NCI-H226 (cell line): ENCODE measurements around the gene PIGC.

Source experiments
- DNase-seq: peaks from one replicate; pipeline ENCODE4 v3.0.0-alpha.2; 2015

Gene PIGC

DNA sequence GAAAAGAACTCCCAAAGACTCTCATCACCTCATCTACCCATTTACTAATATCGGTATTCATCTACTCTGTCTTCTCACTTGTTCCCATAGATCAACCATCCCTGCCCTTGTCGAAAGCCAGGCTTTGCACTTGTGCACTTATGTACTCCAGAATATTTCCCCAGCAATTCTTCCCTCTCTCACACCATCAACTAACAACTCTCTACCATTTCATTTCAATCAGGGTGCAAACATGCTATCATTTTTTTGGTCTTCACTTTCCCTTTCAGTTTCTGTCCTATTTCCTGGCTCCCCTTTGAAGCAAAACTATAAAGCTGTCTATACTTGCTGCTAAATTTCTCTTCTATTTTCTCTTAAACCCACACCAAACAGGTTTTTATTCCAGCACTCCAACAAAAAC, 16.7 kb downstream of the PIGC start:
- no peak for DNase-seq

DNA sequence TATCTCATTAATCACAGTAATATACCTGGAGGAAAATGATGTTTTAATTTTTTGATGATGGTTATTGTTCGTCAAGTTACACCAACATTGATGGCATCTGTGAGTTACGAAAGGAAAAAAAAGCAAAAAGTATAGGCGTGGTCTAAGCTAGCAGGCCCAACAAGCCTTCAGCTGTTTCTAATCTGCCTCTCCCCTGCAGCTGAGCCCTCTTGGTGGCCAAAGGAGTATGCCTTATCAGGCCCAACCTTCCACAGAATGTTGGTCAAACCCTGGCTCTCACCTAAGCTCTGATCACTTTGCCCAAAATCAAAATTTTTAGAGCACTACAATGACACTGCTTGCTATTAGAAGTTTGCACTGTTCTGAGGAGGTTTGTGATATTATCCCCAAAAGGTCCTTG, 18.5 kb downstream of the PIGC start:
- DNase-seq, result no peak

DNA sequence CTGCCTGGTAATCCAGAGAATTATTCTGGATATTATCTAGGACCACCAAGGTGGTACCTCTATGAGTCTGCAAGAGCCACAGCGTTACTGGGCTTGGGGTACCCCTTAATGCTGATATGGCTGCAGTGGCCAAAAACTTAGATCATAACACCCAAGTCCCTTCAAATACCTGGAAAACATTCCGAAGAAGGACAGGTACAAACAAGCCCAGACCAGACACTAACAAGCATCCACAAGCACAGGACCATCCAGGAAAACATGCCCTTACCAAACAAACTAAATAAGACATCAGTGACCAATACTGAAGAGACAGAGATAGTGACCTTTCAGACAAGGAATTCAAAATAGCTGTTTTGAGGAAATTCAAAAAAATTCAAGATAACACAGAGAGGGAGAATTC, 20.5 kb downstream of the PIGC start:
- no peak for DNase-seq

DNA sequence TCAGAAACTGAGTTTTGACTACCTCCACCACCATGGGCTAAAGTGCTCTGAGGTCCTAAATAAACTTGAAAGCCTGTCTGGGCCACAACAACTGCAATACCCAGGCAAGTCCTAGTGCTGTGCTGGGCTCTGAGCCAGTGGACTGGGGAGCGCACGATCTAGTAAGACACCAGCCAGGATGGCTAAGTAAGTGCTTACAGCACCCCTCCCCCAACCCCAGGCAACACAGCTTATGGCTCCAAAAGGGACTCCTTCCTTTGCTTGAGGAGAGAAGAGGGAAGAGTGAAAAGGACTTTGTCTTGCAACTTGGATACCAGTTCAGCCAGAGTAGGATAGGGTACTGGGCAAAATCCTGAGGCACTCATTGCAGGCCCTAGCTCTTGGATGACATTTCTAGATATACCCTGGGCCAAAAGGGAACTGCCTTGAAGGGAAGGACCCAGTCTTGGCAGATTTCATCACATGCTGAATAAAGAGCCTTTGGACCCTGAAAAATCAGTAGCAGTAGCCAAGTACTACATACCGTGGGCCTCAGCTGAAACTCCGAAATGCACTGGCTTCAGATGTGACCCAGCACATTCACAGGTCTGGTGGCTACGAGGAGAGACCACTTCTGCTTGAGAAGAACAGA, 21.8 kb downstream of the PIGC start:
- no peak for DNase-seq

GRCh38 chr1:172420385-172420784, 23.5 kb downstream of the PIGC start, which contains the start of gene C1orf105:
TSS of gene C1orf105 (plus strand) at chr1:172420685. CDS start at chr1:172420886, 201 bp downstream.
- no peak for DNase-seq

GRCh38 chr1:172417557-172417956, 26.3 kb downstream of the PIGC start:
- DNase-seq, result peak; percentile 83

DNA sequence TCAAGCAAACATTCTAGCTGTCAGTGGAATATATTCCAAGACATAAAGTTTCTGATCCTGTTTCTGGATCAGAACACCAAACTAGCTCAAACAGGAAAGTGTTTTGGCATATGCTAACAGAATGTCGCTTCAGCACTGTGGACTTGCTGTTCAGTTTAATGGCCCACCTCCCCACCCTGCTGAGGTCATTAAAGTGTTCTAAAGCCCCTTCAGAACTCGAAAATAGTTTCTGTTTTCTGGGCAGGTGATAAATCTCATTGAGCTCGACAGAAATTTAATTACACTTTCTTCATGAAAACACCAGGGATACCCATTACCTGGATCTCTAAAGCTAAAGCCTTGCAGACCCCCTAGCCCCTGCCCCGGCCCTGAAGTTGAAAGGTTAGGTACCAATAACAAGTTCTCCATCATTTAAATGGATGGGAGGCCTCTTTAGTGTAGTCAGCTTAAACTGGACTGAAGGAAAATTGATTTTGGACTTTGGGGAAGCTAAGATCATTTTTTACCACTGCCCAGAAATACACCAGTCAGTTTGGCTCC, 27.3 kb downstream of the PIGC start:
- no peak for DNase-seq

GRCh38 chr1:172414331-172414730, 29.5 kb downstream of the PIGC start:
- DNase-seq, result peak; percentile 77

GRCh38 chr1:172411791-172412338, 32.0 kb downstream of the PIGC start:
- no peak for DNase-seq

DNA sequence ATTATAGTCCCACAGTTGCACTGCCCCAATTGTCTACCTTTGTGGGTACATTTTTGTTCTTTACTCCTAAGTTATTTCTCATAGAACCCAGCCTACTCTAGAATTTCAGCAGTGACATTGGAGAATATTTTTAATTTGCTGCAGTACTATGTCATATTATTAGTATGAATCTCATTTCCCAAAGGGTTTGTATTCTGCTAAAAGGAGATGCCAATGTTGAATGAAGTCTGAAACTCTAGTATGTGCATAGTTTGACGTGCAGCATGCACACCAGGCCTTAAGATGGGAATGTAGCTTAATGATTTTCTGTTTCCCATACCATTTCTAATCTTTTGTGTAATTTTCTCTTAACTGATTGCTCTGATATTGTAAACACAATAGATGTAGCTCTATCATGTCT, 33.8 kb downstream of the PIGC start:
- no peak for DNase-seq

DNA sequence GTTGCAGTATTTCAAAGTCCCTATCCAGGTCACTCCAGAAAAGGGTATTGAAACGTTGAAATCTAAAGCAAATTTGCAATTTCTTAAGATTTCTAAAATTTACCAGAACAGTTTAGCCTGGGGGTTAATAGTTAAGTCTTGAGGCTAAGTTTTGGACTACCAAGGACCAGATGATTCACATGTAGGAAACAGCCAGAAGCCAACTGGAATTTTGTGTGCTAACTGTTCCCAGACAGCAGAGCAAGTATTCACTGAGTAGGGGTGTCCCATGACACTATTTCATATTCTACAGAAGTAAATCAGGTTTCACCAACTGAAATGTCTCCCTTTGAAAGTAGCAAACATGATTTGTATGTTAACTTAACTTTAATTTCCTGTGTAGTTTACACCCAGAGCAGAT, 34.9 kb downstream of the PIGC start:
- DNase-seq, result peak; percentile 51

GRCh38 chr1:172406968-172407367, 36.9 kb downstream of the PIGC start:
- no peak for DNase-seq

DNA sequence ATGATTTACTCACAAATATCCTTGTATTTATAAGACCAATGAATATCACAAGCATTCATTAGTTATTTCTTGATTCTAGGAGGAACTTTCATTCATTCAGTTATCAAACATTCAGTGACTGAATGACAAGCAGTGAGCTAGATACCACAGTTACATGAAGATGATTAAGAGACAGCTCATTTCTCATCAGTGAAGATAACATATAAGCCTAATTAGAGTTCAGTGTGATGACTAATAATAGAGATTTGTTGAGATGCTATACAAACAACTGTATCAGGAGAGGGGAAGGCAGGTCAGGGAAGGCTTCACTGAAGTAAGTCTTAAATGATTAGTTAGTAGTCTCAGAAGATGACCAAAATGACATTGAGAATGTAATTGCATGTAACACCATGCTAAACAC, 38.0 kb downstream of the PIGC start:
- no peak for DNase-seq

GRCh38 chr1:172404121-172404520, 39.7 kb downstream of the PIGC start:
- DNase-seq, result no peak

- no peak for DNase-seq
These were observed 40.8 kb downstream of the PIGC start for GRCh38 chr1:172402878-172403569.

DNA sequence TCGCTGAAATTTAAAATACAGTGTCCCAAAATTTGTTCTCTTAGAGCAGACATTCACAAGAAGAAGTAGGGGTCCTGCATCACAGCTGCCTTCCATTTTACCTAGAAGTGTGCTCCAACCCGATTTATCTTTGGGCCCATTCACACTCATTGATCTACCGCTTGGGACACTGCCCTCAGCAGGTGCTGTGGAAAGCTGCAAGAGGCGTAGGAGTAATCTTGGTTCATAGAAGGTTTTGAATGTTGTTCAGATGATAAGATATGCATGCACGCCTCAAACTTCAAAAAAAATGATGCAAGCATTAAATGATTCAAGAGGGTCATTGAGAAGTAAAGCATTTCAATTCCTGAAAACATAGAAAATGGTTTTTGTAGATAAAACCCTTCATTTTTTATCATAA, 42.0 kb downstream of the PIGC start:
- no peak for DNase-seq

GRCh38 chr1:172401477-172401876, 42.4 kb downstream of the PIGC start:
- DNase-seq, result no peak

DNA sequence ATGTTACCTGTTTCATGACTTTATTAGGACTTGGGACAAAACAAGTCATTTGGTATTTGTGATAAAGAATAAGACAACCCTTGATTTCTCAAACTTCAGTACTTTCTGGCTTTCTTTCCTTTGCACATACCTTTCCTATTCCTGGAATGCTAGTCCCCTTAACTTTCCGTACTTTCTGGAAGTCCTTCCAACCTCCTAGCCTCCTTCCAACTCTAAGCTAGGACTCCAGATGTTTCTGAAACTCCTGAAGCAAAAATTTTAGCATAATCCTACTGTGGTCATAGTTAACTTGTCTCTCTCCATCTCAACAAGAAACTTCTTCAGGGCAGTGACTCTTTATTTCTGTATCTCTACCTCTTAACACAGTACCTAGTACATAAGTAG, 43.2 kb downstream of the PIGC start:
- no peak for DNase-seq

DNA sequence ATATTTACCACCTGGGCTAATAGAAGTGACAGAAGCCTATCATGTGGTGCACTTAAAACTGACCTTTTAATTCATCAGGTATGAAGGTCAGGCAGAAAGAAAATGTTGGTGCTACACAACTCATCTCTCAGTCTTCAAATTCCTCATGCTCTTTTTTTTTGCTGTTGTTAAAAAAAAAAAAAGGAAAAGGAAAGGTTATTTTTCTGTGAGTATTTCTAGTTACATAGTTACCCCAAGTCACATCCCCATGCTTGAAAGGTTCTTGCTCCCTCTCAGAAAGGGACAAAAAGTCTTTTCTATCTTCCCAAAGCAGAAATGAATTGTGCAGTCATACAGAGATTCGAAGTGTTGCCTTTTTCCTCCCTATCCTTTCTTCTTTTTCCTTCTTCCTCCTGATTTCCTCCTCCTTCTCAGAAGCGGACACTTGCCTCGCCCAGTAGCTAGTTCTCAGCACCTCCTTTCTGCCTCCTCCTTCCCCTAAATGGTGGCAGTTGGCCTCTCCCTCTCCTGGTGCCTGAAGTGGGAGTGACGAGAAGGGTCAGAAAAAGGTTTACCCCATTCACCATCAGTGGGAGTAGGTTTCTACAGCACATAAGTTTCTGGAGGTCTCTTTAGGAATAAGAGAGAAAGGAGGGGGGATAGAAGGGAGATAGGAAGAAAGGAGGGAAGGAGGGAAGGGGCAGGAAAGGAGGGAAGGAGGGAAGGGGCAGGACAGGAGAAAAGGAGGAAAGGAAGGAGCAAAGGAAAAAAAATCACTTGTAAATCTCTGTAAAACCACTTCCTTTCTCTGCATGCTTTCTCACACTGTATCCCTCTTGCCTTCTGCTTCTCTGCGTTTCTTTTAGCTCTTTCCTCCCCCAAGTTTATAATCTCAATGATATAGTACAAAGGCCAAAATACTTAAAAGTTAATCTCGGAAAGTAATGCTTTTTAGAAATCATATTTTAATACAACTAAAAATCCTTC, 43.8 kb downstream of the PIGC start:
- DNase-seq, result no peak

GRCh38 chr1:172398970-172399755, 44.7 kb downstream of the PIGC start:
- peak; percentile 76 for DNase-seq

GRCh38 chr1:172398193-172398592, 45.7 kb downstream of the PIGC start:
- no peak for DNase-seq

GRCh38 chr1:172397633-172398032, 46.2 kb downstream of the PIGC start:
- no peak for DNase-seq
